ENCODE results near the gene COX6B2. TPM values are rescaled to one million over a fixed set of nuclear protein-coding genes. Genes with fewer than 3 reads are reported as not detected.

The COX6B2 gene
- total RNA-seq, 1 experiment from 2014 or later = 3.3 TPM

DNA sequence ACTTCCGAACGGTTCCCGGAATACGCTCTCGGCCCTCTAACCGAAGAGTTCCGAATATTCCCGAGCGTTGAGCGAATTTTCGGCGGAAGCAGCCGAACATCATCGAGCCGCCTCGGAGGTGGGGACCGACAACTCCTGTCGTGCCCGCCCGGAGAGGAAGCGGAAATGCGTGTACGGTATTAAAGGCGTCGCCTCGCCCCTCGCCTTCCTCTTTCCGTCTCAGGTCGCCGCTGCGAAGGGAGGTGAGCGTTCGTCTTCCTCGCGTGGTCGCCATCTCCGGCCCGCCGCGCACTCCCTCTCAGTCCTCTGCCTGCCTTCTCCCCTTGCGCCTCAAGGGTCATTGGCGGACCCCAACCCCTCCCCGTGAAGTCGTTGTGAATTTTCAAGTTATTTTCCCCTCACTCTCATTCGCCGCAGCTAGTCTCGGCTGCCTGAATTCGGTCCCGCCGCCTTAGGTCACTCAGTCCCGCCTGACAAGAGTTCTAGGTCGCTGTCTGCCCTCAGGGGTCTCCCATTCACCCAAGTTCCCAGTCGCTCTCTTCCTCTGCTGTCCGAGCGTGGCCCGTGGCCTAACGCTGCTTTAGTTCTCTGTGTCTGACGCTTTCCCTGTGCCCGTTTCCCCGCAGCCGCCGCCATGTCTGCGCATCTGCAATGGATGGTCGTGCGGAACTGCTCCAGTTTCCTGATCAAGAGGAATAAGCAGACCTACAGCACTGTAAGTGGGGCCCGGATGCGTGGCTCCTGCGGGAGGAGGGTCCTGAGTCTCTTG, 31.4 kb upstream of the COX6B2 start, which contains the start of gene RPL28:
RPL28 (plus strand) TSS at position 209 of the 769 bp plus-strand sequence; CDS start at position 635, 426 bp downstream.
- Histone ChIP-seq H3K4me2 (peak within 1 kb of the TSS; percentile 97), H3K4me3 (peak within 1 kb of the TSS; percentile 88), H3K27ac (peak within 1 kb of the TSS; percentile 83), H3F3A (ENCODE audit: insufficient read depth, low read depth) (peaks cover 57% of the 10 kb centered on the region), H3K9me2 (ENCODE audit: insufficient read depth) (no peaks in the 10 kb centered on the region), H3K36me3 (ENCODE audit: low read depth) (peaks cover 39% of the 10 kb centered on the region), H2AFZ (peak within 1 kb of the TSS; percentile 72), H3K79me2 (ENCODE audit: low read depth) (peaks cover 75% of the 10 kb centered on the region), H3K4me1 (replicated peaks; ENCODE audit: insufficient read depth) (peaks cover 39% of the 10 kb centered on the region), H4K20me1 (ENCODE audit: insufficient read depth) (peaks cover 49% of the 10 kb centered on the region), H3K27me3 (ENCODE audit: insufficient read depth, low read depth) (no peaks in the 10 kb centered on the region), H3K9me3 (ENCODE audit: insufficient read depth, low read depth) (no peaks in the 10 kb centered on the region)
- ChIA-PET CTCF (no interaction called here), POLR2A (ENCODE audit: unreplicated experiment) (interaction anchor here (0.8 kb wide), 1 partner anchor 12 kb away, joined by 4 read pairs; no protein-coding TSS in a partner anchor)
- DNase-seq = peak; percentile 98 to 100
- TF ChIP-seq EZH2 (IDR thresholded peaks at IDR 0.05; ENCODE audit: low read depth) = no peak
- intact Hi-C loops (cut with micrococcal nuclease; ENCODE audit: unreplicated experiment) = loop anchor here (1.0 to 10.0 kb wide), 6 partner anchors 21 to 221 kb away; partner anchors contain the start of genes DNAAF3, KMT5C, PPP6R1 and UBE2S
- BruUV-seq (replicated peaks) = no TSS peak

DNA sequence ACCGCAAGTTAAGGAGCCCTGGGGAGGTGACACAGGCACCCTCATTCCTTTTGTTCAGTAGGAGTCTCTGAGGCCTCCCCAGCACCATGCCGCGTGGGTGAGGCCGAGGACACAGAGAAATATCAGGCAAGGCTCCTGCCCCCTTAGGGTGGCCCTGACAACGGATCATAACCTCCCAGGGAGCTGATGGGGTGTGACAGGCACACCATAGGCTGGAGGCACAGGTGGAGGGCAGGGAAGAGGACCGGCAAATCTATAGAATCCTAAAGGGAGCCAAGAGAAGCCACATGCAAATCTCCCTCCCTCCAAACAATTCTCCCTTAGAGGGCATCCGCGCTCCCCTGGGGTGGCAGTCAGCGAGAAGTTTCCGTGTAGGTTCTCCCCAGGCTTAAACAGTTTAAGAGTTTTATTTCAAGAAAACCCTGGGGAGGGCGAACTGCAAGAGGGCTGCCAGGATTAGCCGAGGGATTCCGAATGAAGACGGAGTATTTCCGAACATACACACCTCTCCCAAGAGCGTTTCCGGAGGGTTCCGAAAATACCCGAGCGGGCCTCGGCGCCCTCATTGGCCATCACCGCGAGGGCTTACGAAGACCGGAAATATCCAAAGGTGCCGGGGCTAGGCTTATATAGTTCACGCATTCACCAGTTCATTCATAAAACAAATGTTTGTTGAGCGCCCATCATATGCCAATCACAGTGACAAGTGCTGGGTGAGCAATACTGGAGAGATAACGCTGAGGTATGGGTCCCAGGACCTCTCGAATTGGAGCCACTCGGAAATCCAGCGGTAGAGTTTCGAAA, 30.6 kb upstream of the COX6B2 start:
- CTCF ChIA-PET = interaction anchor here (0.5 to 1.9 kb wide), 5 partner anchors 44 to 218 kb away, joined by 3 to 13 read pairs (median 7); no protein-coding TSS in a partner anchor
- Histone ChIP-seq H3K4me1 (replicated peaks; ENCODE audit: insufficient read depth) (peaks cover 39% of the 10 kb centered on the region), H2AFZ (peak overlapping the region; percentile 72), H3K79me2 (ENCODE audit: low read depth) (peaks cover 73% of the 10 kb centered on the region), H3K4me2 (peak overlapping the region; percentile 90), H3K4me3 (peak overlapping the region; percentile 88), H3K27me3 (ENCODE audit: insufficient read depth, low read depth) (no peaks in the 10 kb centered on the region), H3K36me3 (ENCODE audit: low read depth) (peaks cover 39% of the 10 kb centered on the region), H4K20me1 (ENCODE audit: insufficient read depth) (peaks cover 41% of the 10 kb centered on the region), H3K9me2 (ENCODE audit: insufficient read depth) (no peaks in the 10 kb centered on the region), H3K9me3 (ENCODE audit: insufficient read depth, low read depth) (no peaks in the 10 kb centered on the region), H3K27ac (peak overlapping the region; percentile 83), H3F3A (ENCODE audit: insufficient read depth, low read depth) (peaks cover 56% of the 10 kb centered on the region)
- POLR2A ChIA-PET (ENCODE audit: unreplicated experiment) = interaction anchor here (0.6 to 1.7 kb wide), 5 partner anchors 22 to 218 kb away, joined by 3 to 58 read pairs (median 11); partner anchors contain the start of genes HSPBP1, KMT5C and UBE2S
- intact Hi-C loops (cut with micrococcal nuclease; ENCODE audit: unreplicated experiment) = loop anchor here (1.0 to 10.0 kb wide), 6 partner anchors 22 to 220 kb away; partner anchors contain the start of genes DNAAF3, KMT5C, PPP6R1 and UBE2S
- peak; percentile 93 to 97 for DNase-seq
- no peak for TF ChIP-seq EZH2 (IDR thresholded peaks at IDR 0.05; ENCODE audit: low read depth)
- TF ChIP-seq, protein P1, sequence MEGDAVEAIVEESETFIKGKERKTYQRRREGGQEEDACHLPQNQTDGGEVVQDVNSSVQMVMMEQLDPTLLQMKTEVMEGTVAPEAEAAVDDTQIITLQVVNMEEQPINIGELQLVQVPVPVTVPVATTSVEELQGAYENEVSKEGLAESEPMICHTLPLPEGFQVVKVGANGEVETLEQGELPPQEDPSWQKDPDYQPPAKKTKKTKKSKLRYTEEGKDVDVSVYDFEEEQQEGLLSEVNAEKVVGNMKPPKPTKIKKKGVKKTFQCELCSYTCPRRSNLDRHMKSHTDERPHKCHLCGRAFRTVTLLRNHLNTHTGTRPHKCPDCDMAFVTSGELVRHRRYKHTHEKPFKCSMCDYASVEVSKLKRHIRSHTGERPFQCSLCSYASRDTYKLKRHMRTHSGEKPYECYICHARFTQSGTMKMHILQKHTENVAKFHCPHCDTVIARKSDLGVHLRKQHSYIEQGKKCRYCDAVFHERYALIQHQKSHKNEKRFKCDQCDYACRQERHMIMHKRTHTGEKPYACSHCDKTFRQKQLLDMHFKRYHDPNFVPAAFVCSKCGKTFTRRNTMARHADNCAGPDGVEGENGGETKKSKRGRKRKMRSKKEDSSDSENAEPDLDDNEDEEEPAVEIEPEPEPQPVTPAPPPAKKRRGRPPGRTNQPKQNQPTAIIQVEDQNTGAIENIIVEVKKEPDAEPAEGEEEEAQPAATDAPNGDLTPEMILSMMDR (conservative IDR thresholded peaks at IDR 0.05) = no peak
- BruUV-seq (replicated peaks) = TSS peak; percentile 69

DNA sequence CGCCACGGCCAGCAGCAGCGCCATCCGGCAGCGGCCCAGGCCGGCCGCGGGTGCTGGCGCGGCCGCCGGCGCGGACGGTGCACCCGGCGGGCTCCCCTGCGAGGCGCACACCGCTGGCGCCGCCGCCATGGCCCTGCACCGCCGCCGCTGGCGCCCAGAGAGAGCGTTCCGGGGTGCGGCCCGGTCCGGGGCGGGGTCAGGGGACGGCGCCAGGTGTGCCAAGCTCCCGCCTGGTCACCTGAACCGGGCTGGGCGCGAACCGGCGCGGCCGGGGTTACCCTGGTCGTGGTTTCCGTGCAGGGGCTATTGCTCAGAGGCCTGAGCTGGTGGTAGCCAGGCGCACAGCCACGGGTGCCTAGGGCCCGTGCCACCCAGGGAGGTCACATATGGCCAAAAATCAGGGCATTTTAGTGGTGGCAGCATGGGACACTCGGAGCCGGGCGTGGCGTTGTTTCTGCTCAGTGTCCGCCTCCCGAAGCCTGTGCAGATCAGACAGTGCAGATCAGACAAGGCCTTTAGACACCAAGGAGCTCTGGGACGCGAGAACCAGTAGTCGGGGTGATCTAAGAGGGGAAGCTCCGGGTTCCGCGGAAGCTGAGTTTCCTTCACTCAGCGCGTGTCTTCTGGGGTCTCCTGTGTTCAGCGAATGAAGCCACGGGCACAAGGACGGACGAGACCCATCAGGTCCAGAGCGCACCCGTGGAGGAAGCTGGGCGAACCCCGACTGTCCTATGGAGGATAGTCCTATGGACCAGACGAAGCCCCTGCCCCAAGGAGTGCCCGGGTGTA, 29.8 kb upstream of the COX6B2 start, which contains the start of gene TMEM238:
TMEM238 (minus strand) TSS at position 162 of the 789 bp plus-strand sequence; CDS start at position 129, 33 bp downstream.
- BruUV-seq (replicated peaks) = no TSS peak

More for the DNA sequence above, 29.8 kb upstream of the COX6B2 start, which contains the start of gene TMEM238:
- ChIA-PET POLR2A (ENCODE audit: unreplicated experiment) (interaction anchor here (0.6 to 1.7 kb wide), 8 partner anchors 22 to 223 kb away, joined by 3 to 58 read pairs (median 5); partner anchors contain the start of genes HSPBP1 and KMT5C), CTCF (interaction anchor here (0.5 to 1.9 kb wide), 12 partner anchors 32 to 763 kb away, joined by 3 to 13 read pairs (median 6); partner anchors contain the start of genes KMT5C and PPP6R1)
- Histone ChIP-seq H3F3A (ENCODE audit: insufficient read depth, low read depth) (peaks cover 54% of the 10 kb centered on the region), H3K4me1 (replicated peaks; ENCODE audit: insufficient read depth) (peaks cover 39% of the 10 kb centered on the region), H3K9me3 (ENCODE audit: insufficient read depth, low read depth) (no peaks in the 10 kb centered on the region), H2AFZ (peak within 1 kb of the TSS; percentile 72), H3K4me2 (peak within 1 kb of the TSS; percentile 90), H3K79me2 (ENCODE audit: low read depth) (peaks cover 65% of the 10 kb centered on the region), H3K9me2 (ENCODE audit: insufficient read depth) (no peaks in the 10 kb centered on the region), H3K27ac (peak within 1 kb of the TSS; percentile 83), H3K27me3 (ENCODE audit: insufficient read depth, low read depth) (no peaks in the 10 kb centered on the region), H3K4me3 (peak within 1 kb of the TSS; percentile 88), H4K20me1 (ENCODE audit: insufficient read depth) (peaks cover 33% of the 10 kb centered on the region), H3K36me3 (ENCODE audit: low read depth) (peaks cover 34% of the 10 kb centered on the region)
- TF ChIP-seq, protein P1 (conservative IDR thresholded peaks at IDR 0.05) = no peak
- intact Hi-C loops (cut with micrococcal nuclease; ENCODE audit: unreplicated experiment) = loop anchor here (2.0 to 10.0 kb wide), 3 partner anchors 22 to 220 kb away; partner anchors contain the start of genes DNAAF3 and UBE2S
- peak in 1 of 2 experiments; percentile 86 for DNase-seq

Data from PC-9 (cell line).